GM21717 (cell line): ENCODE data around the gene GRB2.
"Not testable (repeated sequence)": the region's sequence is repeated elsewhere in the genome, so short reads cannot be mapped to it uniquely, and the experiment has no call there.

Experiments used
- ATAC-seq: cut with Tn5 transposase; IDR thresholded peaks from one replicate; pipeline ENCODE4 v1.9.1; 2021; ENCODE audit warnings: mild to moderate bottlenecking, moderate library complexity; ENCODE audit not compliant: unreplicated experiment

The GRB2 gene

GRCh38 chr17:75321506-75321905 lies 84.0 kb downstream of the GRB2 start:
- ATAC-seq, result no peak

- ATAC-seq, result no peak
Observed at GRCh38 chr17:75319904-75320691, 85.4 kb downstream of the GRB2 start.

GRCh38 chr17:75318615-75319222 lies 86.8 kb downstream of the GRB2 start:
- no peak for ATAC-seq

GRCh38 chr17:75318211-75318610 lies 87.3 kb downstream of the GRB2 start:
- no peak for ATAC-seq

GRCh38 chr17:75317671-75318070 lies 87.8 kb downstream of the GRB2 start:
- ATAC-seq, result no peak

GRCh38 chr17:75316253-75316652 lies 89.2 kb downstream of the GRB2 start:
- ATAC-seq, result no peak

- no peak for ATAC-seq
Observed at GRCh38 chr17:75315541-75316243, 89.8 kb downstream of the GRB2 start.

GRCh38 chr17:75313941-75314551 lies 91.4 kb downstream of the GRB2 start:
- ATAC-seq, result peak; percentile 57

GRCh38 chr17:75308732-75309629 lies 96.5 kb downstream of the GRB2 start:
- ATAC-seq, result no peak

- ATAC-seq, result no peak
Observed at GRCh38 chr17:75307957-75308731, 97.3 kb downstream of the GRB2 start.

- ATAC-seq, result no peak
Observed at GRCh38 chr17:75301502-75302206, 103.8 kb downstream of the GRB2 start.

- no peak for ATAC-seq
Observed at GRCh38 chr17:75301049-75301448, 104.4 kb downstream of the GRB2 start.

GRCh38 chr17:75300280-75300679 lies 105.2 kb downstream of the GRB2 start:
- ATAC-seq, result no peak

GRCh38 chr17:75295201-75296158 lies 110.0 kb downstream of the GRB2 start:
- ATAC-seq, result peak; percentile 47

- ATAC-seq, result not testable (repeated sequence)
Observed at GRCh38 chr17:75292810-75293448, 112.5 kb downstream of the GRB2 start.

GRCh38 chr17:75289832-75290337 lies 115.6 kb downstream of the GRB2 start:
- no peak for ATAC-seq

GRCh38 chr17:75289115-75289831 lies 116.2 kb downstream of the GRB2 start, which contains the start of gene SLC25A19:
Gene SLC25A19 (minus strand): TSS chr17:75289433. CDS start chr17:75286764, 2,669 bp downstream.
- ATAC-seq, result peak; percentile 77
